Hepatocyte (in vitro differentiated cells): ENCODE measurements around the gene TGFBR3L. TPM values are rescaled to one million over a fixed set of nuclear protein-coding genes. Genes with fewer than 3 reads are reported as not detected.

Experiments
- DNase-seq: peaks from one replicate; pipeline ENCODE4 v3.0.0-alpha.2; 2016; ENCODE audit warnings: low spot score
- H2AFZ ChIP-seq: fragments of 200-600 bp; sonication (generic); 2 replicates; pipeline ENCODE4 v1.6.0; 2016; ENCODE audit warnings: antibody characterized with exemption, mild to moderate bottlenecking
- H3K27ac ChIP-seq: fragments of 200-600 bp; sonication (generic); 2 replicates; pipeline ENCODE4 v1.5.1; 2016; ENCODE audit warnings: mild to moderate bottlenecking
- H3K27me3 ChIP-seq: fragments of 200-600 bp; sonication (generic); 2 replicates; pipeline ENCODE4 v1.6.1; 2016
- H3K36me3 ChIP-seq: fragments of 200-600 bp; sonication (generic); replicated peaks from 2 replicates; pipeline ENCODE4 v1.5.1; 2016; ENCODE audit warnings: low read depth; ENCODE audit not compliant: insufficient read depth
- H3K4me1 ChIP-seq: fragments of 200-600 bp; sonication (generic); 2 replicates; pipeline ENCODE4 v1.5.1; 2016; ENCODE audit warnings: mild to moderate bottlenecking, moderate library complexity; ENCODE audit not compliant: insufficient read depth
- H3K4me2 ChIP-seq: fragments of 200-600 bp; sonication (generic); 2 replicates; pipeline ENCODE4 v1.6.0; 2016
- H3K4me3 ChIP-seq: fragments of 200-600 bp; sonication (generic); 2 replicates; pipeline ENCODE4 v1.5.1; 2016; ENCODE audit warnings: mild to moderate bottlenecking
- H3K79me2 ChIP-seq: fragments of 200-600 bp; sonication (generic); 2 replicates; pipeline ENCODE4 v1.6.0; 2017; ENCODE audit warnings: mild to moderate bottlenecking
- H3K9me2 ChIP-seq: fragments of 200-600 bp; sonication (generic); replicated peaks from 2 replicates; pipeline ENCODE4 v1.6.0; 2017; ENCODE audit warnings: mild to moderate bottlenecking; ENCODE audit not compliant: insufficient read depth
- H3K9me3 ChIP-seq: fragments of 200-600 bp; sonication (generic); 2 replicates; pipeline ENCODE4 v1.5.1; 2016; ENCODE audit warnings: low read depth, mild to moderate bottlenecking
- H4K20me1 ChIP-seq: fragments of 200-600 bp; sonication (generic); 2 replicates; pipeline ENCODE4 v1.6.0; 2016; ENCODE audit warnings: mild to moderate bottlenecking; ENCODE audit not compliant: insufficient read depth, poor library complexity, severe bottlenecking
- CTCF ChIP-seq: fragments of 200-600 bp; sonication (generic); IDR thresholded peaks from 2 replicates; pipeline ENCODE4 v1.5.1; 2016; ENCODE audit warnings: antibody characterized with exemption, mild to moderate bottlenecking; ENCODE audit not compliant: poor library complexity
- EZH2 ChIP-seq: fragments of 200-600 bp; sonication (generic); IDR thresholded peaks from 2 replicates; pipeline ENCODE4 v1.6.1; 2016; ENCODE audit warnings: antibody characterized with exemption, mild to moderate bottlenecking, borderline replicate concordance
- EZH2phosphoT487 ChIP-seq: fragments of 200-600 bp; sonication (generic); IDR thresholded peaks from one replicate; pipeline ENCODE4 v1.6.1; 2018; ENCODE audit warnings: antibody characterized with exemption, mild to moderate bottlenecking, low read depth, moderate library complexity; ENCODE audit not compliant: unreplicated experiment, severe bottlenecking
- WGBS: methylation state at CpG from one replicate; pipeline ENCODE4 v1.1.6; 2016; ENCODE audit warnings: low lambda C conversion rate; ENCODE audit errors: missing lambda C conversion rate; 5-methylcytosine and 5-hydroxymethylcytosine counted together
- polyA plus RNA-seq: library from polyadenylated mRNA; unstranded; fragments of >200 nt; fragmentation: Nextera tagmentation; extraction: Ambion mirVana; gene quantifications from 2 replicates; pipeline ENCODE4 v1.2.1, GENCODE V29; 2016
- total RNA-seq: library from RNA; depleted of rRNA; stranded (reverse); fragments of >200 nt; gene quantifications from 2 replicates; pipeline ENCODE4 v1.2.3, GENCODE V29; 2014

Gene TGFBR3L
- total and polyA plus RNA-seq, 2 experiments from 2014 or later: 8.5 TPM; not detected in 1

GRCh38 chr19:7879111-7879807 lies 35.4 kb upstream of the TGFBR3L start:
- H3K27me3 ChIP-seq: no peaks in the 10 kb centered on the region
- no peaks in the 10 kb centered on the region for H4K20me1 ChIP-seq
- WGBS: 89% methylated on average over 18 of the region's 18 CpGs
- no peak overlapping the region for H3K4me2 ChIP-seq
- no peaks in the 10 kb centered on the region for H3K79me2 ChIP-seq
- H3K4me3 ChIP-seq: no peak overlapping the region
- no peak overlapping the region for H2AFZ ChIP-seq
- H3K9me2 ChIP-seq: no peaks in the 10 kb centered on the region
- no peaks in the 10 kb centered on the region for H3K9me3 ChIP-seq
- DNase-seq: no peak
- no peak overlapping the region for H3K27ac ChIP-seq
- TF ChIP-seq EZH2: no peak
- TF ChIP-seq EZH2phosphoT487: no peak
- no peaks in the 10 kb centered on the region for H3K36me3 ChIP-seq
- no peaks in the 10 kb centered on the region for H3K4me1 ChIP-seq

- H3K4me1 ChIP-seq: no peaks in the 10 kb centered on the region
These were observed 34.8 kb upstream of the TGFBR3L start for GRCh38 chr19:7879836-7880235.

GRCh38 chr19:7881910-7882309 lies 32.7 kb upstream of the TGFBR3L start:
- 97% methylated on average over 3 of the region's 3 CpGs for WGBS
- no peaks in the 10 kb centered on the region for H3K79me2 ChIP-seq
- no peaks in the 10 kb centered on the region for H3K9me2 ChIP-seq
- H3K4me1 ChIP-seq: no peaks in the 10 kb centered on the region
- no peaks in the 10 kb centered on the region for H3K36me3 ChIP-seq
- no peak overlapping the region for H3K4me3 ChIP-seq
- TF ChIP-seq EZH2 (no peak), EZH2phosphoT487 (no peak), CTCF (no peak)
- no peaks in the 10 kb centered on the region for H3K27me3 ChIP-seq
- no peaks in the 10 kb centered on the region for H3K9me3 ChIP-seq
- H3K27ac ChIP-seq: no peak overlapping the region
- DNase-seq: no peak
- no peaks in the 10 kb centered on the region for H4K20me1 ChIP-seq
- H2AFZ ChIP-seq: no peak overlapping the region
- no peak overlapping the region for H3K4me2 ChIP-seq

More at GRCh38 chr19:7879836-7880235, 34.8 kb upstream of the TGFBR3L start:
- no peak overlapping the region for H3K4me2 ChIP-seq
- H3K79me2 ChIP-seq: no peaks in the 10 kb centered on the region
- H3K36me3 ChIP-seq: no peaks in the 10 kb centered on the region
- no peak for DNase-seq
- TF ChIP-seq EZH2 (no peak), CTCF (no peak), EZH2phosphoT487 (no peak)
- no peak overlapping the region for H3K27ac ChIP-seq
- H3K9me2 ChIP-seq: no peaks in the 10 kb centered on the region
- H4K20me1 ChIP-seq: no peaks in the 10 kb centered on the region
- 90% methylated on average over 19 of the region's 19 CpGs for WGBS
- no peak overlapping the region for H3K4me3 ChIP-seq
- no peaks in the 10 kb centered on the region for H3K27me3 ChIP-seq
- H2AFZ ChIP-seq: no peak overlapping the region
- H3K9me3 ChIP-seq: no peaks in the 10 kb centered on the region

- H3K9me2 ChIP-seq: no peaks in the 10 kb centered on the region
- no peaks in the 10 kb centered on the region for H3K9me3 ChIP-seq
- no peaks in the 10 kb centered on the region for H4K20me1 ChIP-seq
- no peak for DNase-seq
- H3K4me1 ChIP-seq: no peaks in the 10 kb centered on the region
- TF ChIP-seq EZH2phosphoT487 (no peak), EZH2 (no peak), CTCF (no peak)
- no peaks in the 10 kb centered on the region for H3K36me3 ChIP-seq
- H3K4me2 ChIP-seq: no peak overlapping the region
- H3K79me2 ChIP-seq: no peaks in the 10 kb centered on the region
- H3K27ac ChIP-seq: no peak overlapping the region
- H2AFZ ChIP-seq: no peak overlapping the region
- no peaks in the 10 kb centered on the region for H3K27me3 ChIP-seq
- 79% methylated on average over 4 of the region's 4 CpGs for WGBS
- no peak overlapping the region for H3K4me3 ChIP-seq
These were observed 31.5 kb upstream of the TGFBR3L start for GRCh38 chr19:7883105-7883504.
